ENCODE data around the gene SRPK3.

DNA sequence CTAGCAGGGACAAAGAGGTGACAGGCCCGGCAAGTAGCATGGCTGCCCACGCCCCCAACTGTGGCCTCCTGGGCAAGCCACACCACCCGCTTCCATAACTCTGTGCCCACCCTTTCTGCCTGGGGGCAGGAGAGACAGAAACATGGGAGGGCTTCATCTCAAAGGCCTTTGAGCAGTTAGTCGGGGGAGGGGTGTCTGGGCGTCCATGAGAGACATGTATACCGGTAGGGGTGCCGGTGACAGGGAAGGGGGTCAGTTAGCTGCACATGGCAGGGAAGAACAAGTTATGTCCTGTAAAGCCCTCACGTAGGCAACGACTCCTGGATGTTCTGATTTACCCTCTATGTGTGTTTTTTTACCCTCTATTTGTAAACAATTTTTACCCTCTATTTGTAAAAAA, 40.2 kb downstream of the SRPK3 start:
- TF ChIP-seq, protein P1, sequence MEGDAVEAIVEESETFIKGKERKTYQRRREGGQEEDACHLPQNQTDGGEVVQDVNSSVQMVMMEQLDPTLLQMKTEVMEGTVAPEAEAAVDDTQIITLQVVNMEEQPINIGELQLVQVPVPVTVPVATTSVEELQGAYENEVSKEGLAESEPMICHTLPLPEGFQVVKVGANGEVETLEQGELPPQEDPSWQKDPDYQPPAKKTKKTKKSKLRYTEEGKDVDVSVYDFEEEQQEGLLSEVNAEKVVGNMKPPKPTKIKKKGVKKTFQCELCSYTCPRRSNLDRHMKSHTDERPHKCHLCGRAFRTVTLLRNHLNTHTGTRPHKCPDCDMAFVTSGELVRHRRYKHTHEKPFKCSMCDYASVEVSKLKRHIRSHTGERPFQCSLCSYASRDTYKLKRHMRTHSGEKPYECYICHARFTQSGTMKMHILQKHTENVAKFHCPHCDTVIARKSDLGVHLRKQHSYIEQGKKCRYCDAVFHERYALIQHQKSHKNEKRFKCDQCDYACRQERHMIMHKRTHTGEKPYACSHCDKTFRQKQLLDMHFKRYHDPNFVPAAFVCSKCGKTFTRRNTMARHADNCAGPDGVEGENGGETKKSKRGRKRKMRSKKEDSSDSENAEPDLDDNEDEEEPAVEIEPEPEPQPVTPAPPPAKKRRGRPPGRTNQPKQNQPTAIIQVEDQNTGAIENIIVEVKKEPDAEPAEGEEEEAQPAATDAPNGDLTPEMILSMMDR (IDR thresholded peaks at IDR 0.05; ENCODE audit: extremely low read depth in 1 of 2, insufficient read depth in 1 of 2, low read depth in 1 of 2, low read length in 2 of 2), result no peak
- TF ChIP-seq EZH2 (IDR thresholded peaks at IDR 0.05; ENCODE audit: borderline replicate concordance, low read depth, low read length, severe bottlenecking) (no peak), POLR2A (IDR thresholded peaks at IDR 0.05; ENCODE audit: low read depth, low read length) (no peak)

Measured in endothelial cell of umbilical vein (primary cell).